Activated effector memory CD4-positive, alpha-beta T cell treated with Interleukin-2 at 50 U/mL for 16 hours (primary cell): ENCODE data around the gene FUT7.
"Not testable (repeated sequence)": the region's sequence is repeated elsewhere in the genome, so short reads cannot be mapped to it uniquely, and the experiment has no call there.

Source experiments
- DNase-seq: peaks from one replicate; pipeline ENCODE4 v3.0.0-alpha.2; 2020

FUT7 gene

GRCh38 chr9:137049544-137050449 lies 17.9 kb upstream of the FUT7 start:
- DNase-seq, result no peak

GRCh38 chr9:137048655-137049543 lies 17.0 kb upstream of the FUT7 start:
- no peak for DNase-seq

GRCh38 chr9:137046088-137046787 lies 14.3 kb upstream of the FUT7 start, which contains the start of gene NPDC1:
Gene NPDC1, minus strand, starts transcription at chr9:137046177. Its CDS starts 188 bp downstream, at chr9:137045989.
- DNase-seq, result peak; percentile 70

GRCh38 chr9:137045294-137046087 lies 13.6 kb upstream of the FUT7 start:
- no peak for DNase-seq

- DNase-seq, result no peak
Observed at GRCh38 chr9:137044502-137045177, 12.8 kb upstream of the FUT7 start.

DNA sequence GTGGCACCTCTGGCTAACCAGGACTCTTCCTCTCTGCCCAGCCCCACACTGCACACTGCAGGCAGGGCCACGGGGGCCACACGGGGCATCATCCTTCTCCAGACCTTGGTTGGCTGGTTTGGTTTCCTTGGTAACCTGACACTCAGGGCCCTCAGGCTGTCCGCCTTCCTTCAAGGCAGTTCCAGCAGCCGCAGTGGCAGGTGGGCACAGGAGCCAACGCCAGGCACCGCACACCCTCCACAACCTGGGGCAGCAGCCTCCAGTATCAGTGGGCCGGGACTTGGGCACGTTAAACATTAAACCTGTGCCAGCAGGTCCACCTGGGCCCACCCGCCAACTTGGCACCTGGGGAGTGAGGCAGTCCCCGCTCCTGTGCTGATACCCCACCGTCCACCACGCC lies 12.1 kb upstream of the FUT7 start:
- no peak for DNase-seq

DNA sequence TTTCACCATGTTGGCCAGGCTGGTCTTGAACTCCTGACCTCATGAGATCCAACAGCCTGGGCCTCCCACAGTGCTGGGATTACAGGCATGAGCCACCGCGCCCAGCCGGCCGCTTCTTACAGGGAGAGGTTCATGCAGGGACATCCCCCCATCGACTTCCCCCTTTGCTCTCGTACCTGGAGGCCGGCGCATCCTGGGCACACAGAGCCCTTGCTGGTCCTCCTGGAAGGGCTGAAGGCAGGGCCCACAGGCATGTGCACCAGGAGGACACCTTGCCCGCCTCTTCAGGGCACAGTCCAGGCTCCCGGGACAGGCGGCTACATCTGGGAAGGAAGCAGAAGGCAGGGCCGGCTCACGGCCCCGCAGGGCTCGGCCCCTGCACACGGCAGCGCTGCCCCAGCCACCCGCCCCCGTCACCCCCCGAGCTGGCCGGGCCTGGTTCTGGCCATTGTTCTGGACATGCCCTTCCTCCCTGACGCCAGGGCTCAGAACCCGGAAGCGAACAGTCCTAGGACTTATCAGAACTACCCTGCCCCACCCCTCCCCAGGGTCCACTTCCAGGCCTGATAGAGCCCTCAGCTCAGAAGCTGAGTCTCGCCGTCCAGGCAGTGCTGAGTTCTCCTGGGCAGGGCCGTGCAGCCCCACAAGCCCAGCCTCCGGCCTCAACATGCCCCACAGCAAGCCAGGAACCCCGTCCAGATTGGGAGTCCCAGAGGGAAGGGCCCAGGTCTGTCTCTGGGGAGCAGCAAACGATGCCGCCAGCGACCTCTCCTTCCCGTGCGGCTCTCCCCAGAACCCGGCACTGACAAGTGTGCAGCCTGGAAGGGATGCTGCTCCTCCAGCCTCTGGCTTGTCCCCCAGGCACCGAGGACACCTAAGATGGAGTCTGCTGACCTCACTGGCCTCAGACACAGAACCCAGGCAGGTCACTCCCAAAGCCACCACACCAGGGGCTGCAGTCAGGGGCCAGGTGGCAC lies 11.2 kb upstream of the FUT7 start:
- no peak for DNase-seq

DNA sequence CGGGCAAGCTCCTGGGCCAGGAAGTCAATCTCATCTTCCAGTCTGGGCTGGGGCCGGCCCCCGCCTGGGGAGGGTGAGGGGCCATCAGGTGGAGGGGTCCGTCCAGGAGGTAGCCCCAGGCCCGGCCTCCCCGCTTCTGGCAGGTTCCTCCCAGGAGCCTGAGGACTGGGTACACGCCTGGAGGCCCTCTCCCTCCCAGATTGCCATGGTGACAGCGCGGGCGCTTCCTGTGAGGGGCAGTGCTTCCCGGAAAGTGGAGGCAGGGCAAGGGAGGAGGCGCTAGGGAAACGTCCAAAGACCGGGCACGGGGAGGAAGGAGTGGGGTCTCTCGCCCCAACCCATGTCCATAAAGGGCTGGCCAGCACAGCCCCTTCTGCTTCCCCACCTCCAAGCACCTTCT lies 9.2 kb upstream of the FUT7 start:
- DNase-seq, result no peak

DNA sequence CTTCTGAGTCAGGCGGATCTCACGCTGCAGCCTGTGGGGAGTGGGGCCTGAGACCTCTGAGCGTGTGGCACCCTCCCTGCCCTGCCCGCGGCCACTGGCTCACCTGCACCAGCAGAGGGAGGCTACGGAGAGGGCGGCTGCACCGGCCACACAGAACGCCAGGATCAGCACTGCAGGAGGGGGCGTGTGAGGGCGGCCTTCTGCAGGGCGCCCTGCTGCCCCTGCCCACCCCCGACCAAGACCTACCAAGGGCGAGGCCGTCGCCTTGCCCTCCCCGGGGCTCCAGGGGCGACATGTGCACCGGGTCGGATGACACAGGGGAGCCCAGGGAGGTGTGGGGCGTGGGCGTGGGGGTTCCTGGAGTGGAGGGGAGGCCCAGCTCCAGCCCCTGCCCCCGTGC lies 8.7 kb upstream of the FUT7 start:
- no peak for DNase-seq

DNA sequence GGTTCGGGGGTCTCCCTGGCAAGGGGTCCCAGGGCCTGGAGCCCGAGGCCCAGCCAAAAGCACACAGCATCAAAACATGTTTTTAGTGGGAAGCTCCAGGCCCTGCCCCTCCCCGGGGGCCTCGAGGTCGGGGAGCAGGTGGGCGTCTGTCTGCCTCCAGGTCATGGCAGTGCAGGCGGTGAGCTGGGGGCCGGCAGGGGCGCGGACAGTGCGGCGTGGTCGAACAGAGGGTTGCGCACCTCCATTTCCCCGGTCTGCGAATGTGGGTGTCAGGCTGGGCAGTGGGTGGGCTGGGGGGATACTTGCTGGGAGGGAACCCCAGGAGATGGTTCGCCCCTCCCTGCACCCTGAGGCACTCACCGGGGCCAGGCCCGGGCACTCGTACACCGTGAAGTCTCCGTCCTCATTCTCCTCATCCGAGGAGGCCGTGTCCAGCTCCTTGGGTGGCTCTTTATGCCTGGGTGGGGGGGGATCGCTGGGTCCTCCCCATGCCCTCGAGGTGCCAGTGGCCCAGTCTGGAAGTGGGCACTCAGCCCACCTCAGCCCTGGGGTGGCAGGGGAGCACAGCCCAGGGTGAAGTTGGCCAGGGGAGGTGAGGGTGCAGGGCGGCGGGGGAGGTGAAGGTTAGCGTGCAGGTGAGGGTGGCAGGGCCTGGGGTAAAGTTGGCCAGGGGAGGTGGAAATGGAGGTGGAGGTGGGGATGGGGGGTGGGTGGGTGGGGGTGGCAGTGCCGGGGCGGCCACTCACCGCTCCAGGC lies 7.9 kb upstream of the FUT7 start:
- DNase-seq, result no peak

- no peak for DNase-seq
Observed at GRCh38 chr9:137038916-137039315, 7.0 kb upstream of the FUT7 start.

- DNase-seq, result no peak
Observed at GRCh38 chr9:137037483-137037882, 5.6 kb upstream of the FUT7 start.

- DNase-seq, result no peak
Observed at GRCh38 chr9:137037035-137037434, 5.1 kb upstream of the FUT7 start.

- no peak for DNase-seq
Observed at GRCh38 chr9:137035937-137036336, 4.0 kb upstream of the FUT7 start.

DNA sequence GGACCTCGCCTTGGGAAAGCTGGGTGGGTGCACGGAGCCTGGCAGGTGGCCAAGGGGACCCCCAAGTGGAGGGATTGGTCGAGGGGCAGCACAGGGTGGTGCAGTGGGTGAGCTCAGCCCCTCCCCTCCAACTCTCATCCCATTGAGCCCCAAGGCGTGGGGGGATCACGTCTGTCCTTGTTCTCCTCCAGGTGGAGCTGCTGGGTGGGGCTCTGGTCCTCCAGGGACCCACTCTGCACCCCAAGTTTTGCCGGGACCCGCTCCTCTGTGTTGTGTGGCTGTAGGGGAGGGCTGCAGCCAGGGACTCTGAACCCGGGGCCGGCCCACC lies 3.6 kb upstream of the FUT7 start:
- DNase-seq, result no peak

DNA sequence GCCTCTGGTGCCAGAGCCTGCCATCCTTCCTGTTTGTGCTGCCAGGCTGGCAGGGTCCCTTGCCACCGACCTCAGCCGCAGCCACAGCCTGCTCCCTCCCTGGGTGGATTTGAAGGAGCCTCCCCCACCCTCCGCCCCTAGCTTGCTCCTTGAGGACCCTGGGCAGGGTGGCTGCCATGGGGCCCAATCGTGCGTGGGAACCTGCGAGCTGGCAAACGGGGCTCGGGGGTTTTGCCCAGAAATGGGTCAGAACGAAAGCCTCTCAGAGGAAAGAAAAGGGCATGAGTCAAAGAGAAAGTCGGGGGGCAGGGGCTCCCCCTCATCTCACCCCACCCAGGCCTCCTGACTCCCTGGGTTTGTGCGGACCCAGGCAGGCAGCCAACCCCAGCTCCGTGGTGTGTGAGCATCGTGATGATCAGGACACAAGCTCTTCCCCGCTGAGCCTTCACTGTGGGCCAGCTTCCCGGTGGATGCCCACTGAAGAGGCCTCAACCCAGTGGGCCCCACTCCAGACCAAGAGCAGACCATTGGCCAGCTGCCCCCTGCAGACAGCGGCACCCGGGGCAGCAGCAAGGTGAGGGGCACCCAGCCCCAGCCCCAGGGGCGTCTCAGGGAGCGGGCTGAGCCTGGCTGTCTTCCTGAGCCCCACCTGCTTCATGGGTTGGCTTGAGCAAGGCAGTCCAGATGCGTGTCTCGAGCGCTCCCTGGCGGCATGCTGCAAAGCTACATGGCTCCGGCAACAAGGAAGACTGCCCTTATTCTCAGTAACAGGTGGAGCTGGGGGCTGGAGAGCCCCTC lies 3.0 kb upstream of the FUT7 start:
- DNase-seq, result peak; percentile 78

DNA sequence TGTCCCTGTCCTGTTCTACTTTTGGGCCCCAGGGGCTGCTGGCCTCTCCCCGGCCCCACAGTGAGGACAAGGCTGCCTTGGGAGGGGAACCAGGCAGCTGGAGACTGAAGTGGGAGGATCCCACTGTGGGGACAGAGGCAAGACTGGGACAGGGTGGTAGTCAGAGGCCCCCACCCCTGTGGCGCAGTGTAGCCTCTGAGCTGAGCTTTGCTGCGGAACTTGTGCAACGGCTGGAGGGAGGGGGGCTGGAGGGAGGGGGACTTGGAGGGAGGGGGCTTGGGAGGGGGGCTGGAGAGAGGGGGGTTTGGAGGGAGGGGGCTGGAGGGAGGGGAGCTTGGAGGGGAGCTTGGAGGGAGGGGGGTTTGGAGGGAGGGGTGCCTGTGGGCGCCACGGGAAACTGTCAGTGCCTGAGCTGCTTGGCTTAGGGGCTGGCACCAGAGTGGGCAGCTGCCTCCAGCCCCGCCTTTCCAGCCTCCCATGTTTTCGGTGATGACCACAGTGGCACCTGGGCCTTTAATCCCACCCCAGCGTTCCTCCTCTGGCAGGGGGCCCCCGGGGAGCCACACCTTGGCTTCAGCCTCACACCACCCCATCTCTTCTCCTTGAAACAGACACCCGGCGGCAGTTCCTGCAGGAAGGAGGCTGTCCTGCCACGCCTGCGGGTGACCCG lies 2.3 kb upstream of the FUT7 start:
- no peak for DNase-seq

- not testable (repeated sequence) for DNase-seq
Observed at GRCh38 chr9:137033481-137033880, 1.6 kb upstream of the FUT7 start.
